ENCODE data around the gene SPAM1. TPM values are rescaled to one million over a fixed set of nuclear protein-coding genes. Genes with fewer than 3 reads are reported as not detected.

The SPAM1 gene, protein sequence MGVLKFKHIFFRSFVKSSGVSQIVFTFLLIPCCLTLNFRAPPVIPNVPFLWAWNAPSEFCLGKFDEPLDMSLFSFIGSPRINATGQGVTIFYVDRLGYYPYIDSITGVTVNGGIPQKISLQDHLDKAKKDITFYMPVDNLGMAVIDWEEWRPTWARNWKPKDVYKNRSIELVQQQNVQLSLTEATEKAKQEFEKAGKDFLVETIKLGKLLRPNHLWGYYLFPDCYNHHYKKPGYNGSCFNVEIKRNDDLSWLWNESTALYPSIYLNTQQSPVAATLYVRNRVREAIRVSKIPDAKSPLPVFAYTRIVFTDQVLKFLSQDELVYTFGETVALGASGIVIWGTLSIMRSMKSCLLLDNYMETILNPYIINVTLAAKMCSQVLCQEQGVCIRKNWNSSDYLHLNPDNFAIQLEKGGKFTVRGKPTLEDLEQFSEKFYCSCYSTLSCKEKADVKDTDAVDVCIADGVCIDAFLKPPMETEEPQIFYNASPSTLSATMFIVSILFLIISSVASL
- polyA plus RNA-seq (not detected in 3 replicates), polyA minus RNA-seq (not detected in 3 replicates)
- polyA plus RNA-seq (2011; ENCODE audit: low read depth), result not detected
- not detected in 2 replicates for polyA plus RNA-seq (2011; cell fraction: cytosol; rRNA removed)
- polyA plus RNA-seq (2011; cell fraction: nucleus; rRNA removed), result not detected in 2 replicates
- polyA plus RNA-seq (2012; ENCODE audit: low replicate concordance), result not detected in 2 replicates
- not detected for polyA minus RNA-seq (2011; cell fraction: cytosol; rRNA and poly(A)+ RNA removed)
- not detected in 2 replicates for polyA minus RNA-seq (2011; cell fraction: nucleus; rRNA and poly(A)+ RNA removed)

DNA sequence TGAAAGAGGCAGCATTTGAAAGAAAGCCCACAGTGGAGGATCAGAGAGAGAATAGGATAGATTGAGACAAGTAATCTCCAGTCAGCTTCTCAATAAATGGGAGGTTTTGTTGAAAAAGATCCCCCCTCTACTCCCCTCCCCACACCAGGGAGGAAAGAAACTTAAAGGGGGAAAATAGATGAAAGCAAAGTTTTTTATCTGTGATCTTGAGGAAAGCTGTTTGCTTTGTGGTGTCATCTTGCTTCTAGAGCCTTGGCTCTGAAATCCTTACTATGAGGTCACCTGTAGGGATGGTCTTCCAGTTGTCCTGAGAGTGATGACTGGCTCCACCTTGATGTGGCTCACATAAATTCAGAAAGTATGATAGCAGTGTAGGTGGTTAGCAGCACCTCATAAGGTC is at the start of gene SPAM1:
Gene SPAM1, plus strand, starts transcription at position 301 of the 400 bp plus-strand sequence. CDS start 28,330 bp downstream, outside the sequence.
- dilution Hi-C loops (cut with MboI; ENCODE audit: extremely low pct_ligation_motif_present, low sequenced_read_pairs), result no loop called here

DNA sequence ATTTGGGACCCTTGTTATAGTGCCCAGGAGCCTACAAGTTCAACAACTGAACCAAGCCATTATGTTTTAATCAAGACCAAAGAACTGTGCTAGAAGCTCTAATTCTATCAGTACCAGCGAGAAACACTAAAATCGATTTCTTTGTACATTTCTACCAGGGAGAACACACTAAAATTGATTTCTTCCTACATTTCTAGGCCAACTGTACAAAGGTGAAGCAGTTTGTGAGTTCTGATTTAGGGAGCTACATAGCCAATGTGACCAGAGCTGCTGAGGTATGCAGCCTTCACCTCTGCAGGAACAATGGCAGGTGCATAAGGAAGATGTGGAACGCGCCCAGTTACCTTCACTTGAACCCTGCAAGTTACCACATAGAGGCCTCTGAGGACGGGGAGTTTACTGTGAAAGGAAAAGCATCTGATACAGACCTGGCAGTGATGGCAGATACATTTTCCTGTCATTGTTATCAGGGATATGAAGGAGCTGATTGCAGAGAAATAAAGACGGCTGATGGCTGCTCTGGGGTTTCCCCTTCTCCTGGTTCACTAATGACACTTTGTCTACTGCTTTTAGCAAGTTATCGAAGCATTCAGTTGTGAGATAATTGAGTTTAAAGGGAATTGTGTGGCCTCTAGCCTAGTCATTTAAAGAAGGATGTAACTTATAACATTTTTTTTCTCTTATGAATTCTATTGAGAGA is 48.3 kb upstream of the SPAM1 start:
- Histone ChIP-seq H3K9me1 (ENCODE audit: control insufficient read depth, extremely low read depth, insufficient read depth, low read length) (no peaks in the 10 kb centered on the region), H3K9ac (ENCODE audit: control insufficient read depth, extremely low read depth, insufficient read depth, low read length) (no peak overlapping the region), H3K79me2 (ENCODE audit: control insufficient read depth, insufficient read depth, low read length) (no peaks in the 10 kb centered on the region), H3K4me1 (ENCODE audit: control insufficient read depth, extremely low read depth, insufficient read depth, low read length) (no peaks in the 10 kb centered on the region), H3K36me3 (ENCODE audit: control insufficient read depth in 2 of 2, extremely low read depth in 1 of 2, insufficient read depth in 2 of 2, low read length in 2 of 2) (no peaks in the 10 kb centered on the region), H4K20me1 (ENCODE audit: control insufficient read depth, extremely low read depth, insufficient read depth, low read length) (no peaks in the 10 kb centered on the region), H3K4me2 (ENCODE audit: control insufficient read depth, extremely low read depth, insufficient read depth, low read depth, low read length) (no peak overlapping the region), H3K27ac (ENCODE audit: control insufficient read depth, insufficient read depth, low read length) (no peak overlapping the region), H3K27me3 (ENCODE audit: control insufficient read depth, extremely low read depth, insufficient read depth, low read length) (no peaks in the 10 kb centered on the region), H3K4me3 (ENCODE audit: control insufficient read depth in 2 of 3, extremely low read depth in 1 of 3, insufficient read depth in 2 of 3, low read depth in 1 of 3, low read length in 3 of 3) (no peak overlapping the region), H2AFZ (ENCODE audit: control insufficient read depth, low read length) (no peak overlapping the region), H3K9me3 (ENCODE audit: control insufficient read depth, low read depth, low read length) (no peaks in the 10 kb centered on the region)
- dilution Hi-C loops (cut with MboI; ENCODE audit: extremely low pct_ligation_motif_present, low sequenced_read_pairs), result no loop called here
- FAIRE-seq (no peak), DNase-seq (ENCODE audit: low read depth, low spot score) (no peak)
- TF ChIP-seq EZH2 (IDR thresholded peaks at IDR 0.05; ENCODE audit: low read length), result no peak
- TF ChIP-seq, protein P1, sequence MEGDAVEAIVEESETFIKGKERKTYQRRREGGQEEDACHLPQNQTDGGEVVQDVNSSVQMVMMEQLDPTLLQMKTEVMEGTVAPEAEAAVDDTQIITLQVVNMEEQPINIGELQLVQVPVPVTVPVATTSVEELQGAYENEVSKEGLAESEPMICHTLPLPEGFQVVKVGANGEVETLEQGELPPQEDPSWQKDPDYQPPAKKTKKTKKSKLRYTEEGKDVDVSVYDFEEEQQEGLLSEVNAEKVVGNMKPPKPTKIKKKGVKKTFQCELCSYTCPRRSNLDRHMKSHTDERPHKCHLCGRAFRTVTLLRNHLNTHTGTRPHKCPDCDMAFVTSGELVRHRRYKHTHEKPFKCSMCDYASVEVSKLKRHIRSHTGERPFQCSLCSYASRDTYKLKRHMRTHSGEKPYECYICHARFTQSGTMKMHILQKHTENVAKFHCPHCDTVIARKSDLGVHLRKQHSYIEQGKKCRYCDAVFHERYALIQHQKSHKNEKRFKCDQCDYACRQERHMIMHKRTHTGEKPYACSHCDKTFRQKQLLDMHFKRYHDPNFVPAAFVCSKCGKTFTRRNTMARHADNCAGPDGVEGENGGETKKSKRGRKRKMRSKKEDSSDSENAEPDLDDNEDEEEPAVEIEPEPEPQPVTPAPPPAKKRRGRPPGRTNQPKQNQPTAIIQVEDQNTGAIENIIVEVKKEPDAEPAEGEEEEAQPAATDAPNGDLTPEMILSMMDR (optimal IDR thresholded peaks at IDR 0.05 in 1 of 3, IDR thresholded peaks at IDR 0.05 in 1 of 3, conservative IDR thresholded peaks at IDR 0.05 in 1 of 3; ENCODE audit: extremely low read depth in 1 of 3, insufficient read depth in 2 of 3, low read length in 3 of 3), result no peak

More for the DNA sequence above, at the start of gene SPAM1:
- H3K9me3 ChIP-seq (ENCODE audit: control insufficient read depth, low read depth, low read length), result peaks cover 1% of the 10 kb centered on the region
- no peak for FAIRE-seq
- DNase-seq (ENCODE audit: low read depth, low spot score), result no peak
- no peak within 1 kb of the TSS for H3K27ac ChIP-seq (ENCODE audit: control insufficient read depth, insufficient read depth, low read length)
- peaks cover 5% of the 10 kb centered on the region for H3K4me1 ChIP-seq (ENCODE audit: control insufficient read depth, extremely low read depth, insufficient read depth, low read length)
- H2AFZ ChIP-seq (ENCODE audit: control insufficient read depth, low read length), result no peak within 1 kb of the TSS
- no peaks in the 10 kb centered on the region for H3K27me3 ChIP-seq (ENCODE audit: control insufficient read depth, extremely low read depth, insufficient read depth, low read length)
- no peaks in the 10 kb centered on the region for H3K36me3 ChIP-seq (ENCODE audit: control insufficient read depth in 2 of 2, extremely low read depth in 1 of 2, insufficient read depth in 2 of 2, low read length in 2 of 2)
- H3K4me3 ChIP-seq (ENCODE audit: control insufficient read depth in 2 of 3, extremely low read depth in 1 of 3, insufficient read depth in 2 of 3, low read depth in 1 of 3, low read length in 3 of 3), result no peak within 1 kb of the TSS
- no peak within 1 kb of the TSS for H3K4me2 ChIP-seq (ENCODE audit: control insufficient read depth, extremely low read depth, insufficient read depth, low read depth, low read length)
- no peaks in the 10 kb centered on the region for H4K20me1 ChIP-seq (ENCODE audit: control insufficient read depth, extremely low read depth, insufficient read depth, low read length)
- H3K79me2 ChIP-seq (ENCODE audit: control insufficient read depth, insufficient read depth, low read length), result no peaks in the 10 kb centered on the region
- TF ChIP-seq, protein P1 (optimal IDR thresholded peaks at IDR 0.05 in 1 of 3, IDR thresholded peaks at IDR 0.05 in 1 of 3, conservative IDR thresholded peaks at IDR 0.05 in 1 of 3; ENCODE audit: extremely low read depth in 1 of 3, insufficient read depth in 2 of 3, low read length in 3 of 3), result no peak
- no peak for TF ChIP-seq EZH2 (IDR thresholded peaks at IDR 0.05; ENCODE audit: low read length)
- H3K9ac ChIP-seq (ENCODE audit: control insufficient read depth, extremely low read depth, insufficient read depth, low read length), result no peak within 1 kb of the TSS
- H3K9me1 ChIP-seq (ENCODE audit: control insufficient read depth, extremely low read depth, insufficient read depth, low read length), result no peaks in the 10 kb centered on the region

All from keratinocyte (primary cell).